ENCODE measurements around the gene TNRC6C.

DNA sequence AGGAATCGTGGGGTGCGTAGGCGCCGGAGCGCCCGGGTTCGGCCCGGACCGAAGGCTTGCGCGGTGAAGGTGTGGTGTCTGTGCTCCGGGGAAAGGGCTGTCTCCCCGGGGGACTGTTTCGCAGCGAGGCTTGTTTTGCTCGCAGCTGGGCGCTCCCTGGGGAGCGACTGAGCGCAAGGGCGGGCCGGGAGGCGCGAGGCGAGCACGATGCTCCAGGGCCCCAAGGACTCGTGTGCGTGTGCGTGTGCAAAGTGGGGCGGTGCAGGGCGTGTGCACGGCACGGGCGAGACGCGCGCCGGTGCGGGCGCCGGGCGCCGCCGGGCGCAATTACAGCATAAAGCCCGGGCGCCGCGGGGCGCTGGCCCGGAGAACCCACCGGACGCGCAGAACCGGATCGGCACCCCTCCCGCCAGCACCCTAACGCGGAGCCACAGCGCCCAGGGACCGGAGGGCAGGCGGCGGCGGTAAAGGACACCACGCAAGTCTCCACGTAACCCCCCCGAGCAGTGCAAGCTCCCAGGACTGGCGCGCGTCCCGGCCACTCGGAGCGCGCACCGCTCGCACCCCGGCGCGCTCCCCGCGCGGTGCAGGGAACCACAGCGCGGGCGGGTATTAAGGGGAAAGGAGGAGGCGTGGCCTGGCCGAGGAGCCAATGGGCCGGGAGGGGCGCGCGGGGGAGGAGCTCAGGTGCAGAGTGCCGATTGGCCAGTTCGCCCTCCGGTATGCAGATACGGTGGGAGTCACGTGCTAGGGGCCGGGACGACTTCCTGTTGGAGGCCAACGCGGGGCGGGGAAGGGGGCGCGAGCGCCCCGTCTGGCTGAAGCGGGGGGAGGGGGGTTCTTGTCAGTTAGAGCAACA is at the start of gene TNRC6C:
- TF ChIP-seq, protein P1, sequence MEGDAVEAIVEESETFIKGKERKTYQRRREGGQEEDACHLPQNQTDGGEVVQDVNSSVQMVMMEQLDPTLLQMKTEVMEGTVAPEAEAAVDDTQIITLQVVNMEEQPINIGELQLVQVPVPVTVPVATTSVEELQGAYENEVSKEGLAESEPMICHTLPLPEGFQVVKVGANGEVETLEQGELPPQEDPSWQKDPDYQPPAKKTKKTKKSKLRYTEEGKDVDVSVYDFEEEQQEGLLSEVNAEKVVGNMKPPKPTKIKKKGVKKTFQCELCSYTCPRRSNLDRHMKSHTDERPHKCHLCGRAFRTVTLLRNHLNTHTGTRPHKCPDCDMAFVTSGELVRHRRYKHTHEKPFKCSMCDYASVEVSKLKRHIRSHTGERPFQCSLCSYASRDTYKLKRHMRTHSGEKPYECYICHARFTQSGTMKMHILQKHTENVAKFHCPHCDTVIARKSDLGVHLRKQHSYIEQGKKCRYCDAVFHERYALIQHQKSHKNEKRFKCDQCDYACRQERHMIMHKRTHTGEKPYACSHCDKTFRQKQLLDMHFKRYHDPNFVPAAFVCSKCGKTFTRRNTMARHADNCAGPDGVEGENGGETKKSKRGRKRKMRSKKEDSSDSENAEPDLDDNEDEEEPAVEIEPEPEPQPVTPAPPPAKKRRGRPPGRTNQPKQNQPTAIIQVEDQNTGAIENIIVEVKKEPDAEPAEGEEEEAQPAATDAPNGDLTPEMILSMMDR (IDR thresholded peaks at IDR 0.05; ENCODE audit: low read depth, low read length): no peak
- no peak for TF ChIP-seq POLR2A (IDR thresholded peaks at IDR 0.05; ENCODE audit: extremely low read depth, insufficient read length)

Measured in NB4 (cell line).